IPS-NIHi7 (cell line): ENCODE results near the gene HOXB6.

Experiments used
- DNase-seq: peaks from one replicate; pipeline ENCODE4 v3.0.0; 2012; ENCODE audit warnings: mixed read lengths; ENCODE audit errors: extremely low spot score

The HOXB6 gene

DNA sequence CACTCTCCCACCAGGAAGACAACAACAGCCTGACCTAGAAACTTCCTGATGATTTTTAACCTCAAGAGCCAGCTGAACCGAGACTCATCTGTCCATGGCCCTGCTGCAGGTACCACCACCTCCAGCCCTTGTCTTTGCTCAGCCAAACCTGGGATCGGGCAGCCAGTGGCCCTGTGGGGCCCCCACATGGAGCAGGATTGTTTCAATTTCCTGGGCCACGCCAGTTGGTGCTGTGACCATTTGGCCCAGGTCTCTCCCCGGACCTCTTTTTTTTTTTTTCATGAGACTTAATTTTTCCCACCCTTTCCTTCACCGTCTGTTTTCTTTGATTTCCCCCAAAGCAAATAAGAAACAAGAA lies 51.6 kb downstream of the HOXB6 start:
- no peak for DNase-seq

DNA sequence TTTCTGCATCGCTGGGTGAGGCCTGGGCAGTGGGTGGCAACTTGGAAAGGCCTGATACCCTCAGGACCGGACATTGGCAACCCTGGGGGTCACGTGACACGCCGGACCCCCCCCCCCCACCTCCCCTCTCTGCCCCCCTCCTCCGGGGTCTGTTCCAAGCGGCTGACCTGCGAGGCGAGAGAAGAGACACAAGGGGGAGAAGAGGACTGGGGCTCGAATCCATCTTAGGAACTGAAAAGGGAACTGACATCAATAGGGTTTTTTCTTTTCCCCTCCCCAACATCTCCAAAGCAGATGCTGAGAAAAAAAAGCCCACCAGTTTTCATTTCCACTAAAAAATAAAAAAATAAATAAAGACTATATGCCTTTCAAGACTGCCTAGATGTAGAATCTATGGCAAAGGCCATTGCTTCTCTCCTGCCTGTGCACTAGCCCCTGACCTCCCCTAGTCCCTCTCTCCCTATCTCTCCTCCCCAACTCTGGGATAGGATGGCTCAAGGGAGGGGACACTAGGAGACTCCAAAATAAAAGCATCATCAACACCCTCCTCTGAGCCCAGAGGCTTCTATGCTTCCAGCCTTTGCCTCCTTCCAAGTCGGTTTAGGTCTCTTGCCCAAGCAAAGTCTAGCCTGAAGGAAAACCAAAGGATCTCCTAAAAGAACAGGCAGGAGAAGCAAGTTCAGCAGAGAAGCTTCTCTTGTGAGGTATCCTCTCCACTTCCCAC lies 52.2 kb downstream of the HOXB6 start:
- no peak for DNase-seq

DNA sequence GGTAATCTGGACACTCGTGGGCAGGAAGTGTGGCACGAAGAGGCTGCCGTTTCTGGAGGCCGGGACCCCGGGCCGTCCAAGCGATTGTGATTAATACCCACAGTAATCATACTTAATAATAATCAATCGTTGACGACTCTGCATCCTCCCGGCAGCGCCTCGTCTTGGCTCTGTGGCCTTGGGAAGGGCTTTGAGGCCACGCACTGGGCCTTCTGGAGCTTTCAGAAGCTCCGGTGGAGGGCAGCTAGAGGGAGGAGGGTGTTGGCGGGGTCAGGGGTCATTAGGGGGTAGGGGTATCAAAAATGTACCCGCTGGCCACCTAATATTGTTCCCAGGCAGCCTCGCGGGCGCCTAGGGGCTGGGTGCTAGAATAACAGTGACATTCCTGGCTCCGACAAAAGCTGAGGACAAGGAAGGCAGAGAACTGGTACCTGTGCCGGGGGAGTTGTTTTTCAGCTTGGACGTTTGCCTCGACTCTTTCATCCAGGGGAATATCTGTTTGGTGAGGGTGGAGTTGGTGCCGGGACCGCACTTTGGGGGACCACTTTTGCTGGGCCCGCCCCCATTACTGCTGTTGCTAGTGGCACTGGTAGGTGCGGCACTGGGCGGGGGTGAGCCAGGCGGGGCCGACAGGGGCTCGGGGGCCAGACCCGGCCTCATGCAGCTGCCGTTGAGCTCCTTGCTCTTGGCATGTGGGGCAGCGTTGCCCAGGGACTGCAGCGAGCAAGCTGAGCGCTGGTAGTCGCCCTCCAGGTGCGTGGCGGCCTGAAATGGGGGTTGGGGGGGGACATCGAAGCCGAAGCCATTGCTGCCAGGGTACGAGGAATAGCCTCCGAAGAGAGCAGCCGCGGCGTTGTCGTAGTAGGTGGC lies 53.0 kb downstream of the HOXB6 start:
- DNase-seq = no peak

DNA sequence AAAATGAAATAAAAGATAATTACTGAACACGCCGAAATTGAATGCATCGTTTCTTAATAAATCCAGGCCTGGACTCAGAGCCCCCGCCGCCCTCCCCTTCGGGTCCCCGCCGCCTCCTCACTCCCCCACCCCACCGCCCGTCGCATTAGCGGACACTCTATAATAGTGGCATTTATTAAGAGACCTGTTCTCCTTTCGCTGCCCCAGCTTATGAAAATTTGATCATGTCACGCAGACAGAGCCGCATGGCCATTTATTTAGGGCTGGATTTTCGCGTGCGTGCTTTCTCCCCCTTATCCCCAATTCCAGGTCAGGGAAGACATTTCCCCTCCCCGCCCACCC lies 53.6 kb downstream of the HOXB6 start:
- DNase-seq = no peak

DNA sequence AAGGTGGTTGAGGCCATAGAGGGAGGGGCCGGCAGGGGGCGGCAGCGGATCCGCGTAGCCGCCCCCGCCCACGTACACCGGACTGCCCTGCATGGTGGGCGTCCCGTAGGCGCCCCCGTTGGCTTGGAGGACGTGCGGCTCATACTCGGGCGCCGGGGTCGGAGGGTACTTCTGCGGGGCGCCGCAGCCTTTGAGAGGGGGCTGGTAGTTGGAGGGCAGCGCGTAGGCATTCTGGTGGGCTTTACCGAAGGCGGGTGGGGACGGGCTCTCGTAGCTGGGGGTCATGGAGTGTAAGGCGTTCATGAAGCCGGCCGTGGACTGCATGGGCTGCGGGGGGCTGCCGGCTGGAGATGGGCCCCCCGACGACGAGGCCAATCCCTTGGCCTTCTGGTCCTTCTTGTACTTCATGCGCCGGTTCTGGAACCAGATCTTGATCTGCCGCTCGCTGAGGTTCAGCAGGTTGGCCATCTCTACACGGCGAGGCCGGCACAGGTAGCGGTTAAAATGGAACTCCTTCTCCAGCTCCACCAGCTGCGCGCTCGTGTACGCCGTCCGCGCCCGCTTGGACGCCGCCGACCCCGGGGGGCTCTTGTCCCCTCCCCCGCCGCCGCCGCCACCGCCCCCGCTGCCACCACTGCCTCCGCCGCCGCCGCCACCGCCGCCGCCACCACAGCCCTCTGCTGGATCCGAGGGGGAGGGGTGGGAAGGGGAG lies 54.1 kb downstream of the HOXB6 start:
- DNase-seq = peak; percentile 68

DNA sequence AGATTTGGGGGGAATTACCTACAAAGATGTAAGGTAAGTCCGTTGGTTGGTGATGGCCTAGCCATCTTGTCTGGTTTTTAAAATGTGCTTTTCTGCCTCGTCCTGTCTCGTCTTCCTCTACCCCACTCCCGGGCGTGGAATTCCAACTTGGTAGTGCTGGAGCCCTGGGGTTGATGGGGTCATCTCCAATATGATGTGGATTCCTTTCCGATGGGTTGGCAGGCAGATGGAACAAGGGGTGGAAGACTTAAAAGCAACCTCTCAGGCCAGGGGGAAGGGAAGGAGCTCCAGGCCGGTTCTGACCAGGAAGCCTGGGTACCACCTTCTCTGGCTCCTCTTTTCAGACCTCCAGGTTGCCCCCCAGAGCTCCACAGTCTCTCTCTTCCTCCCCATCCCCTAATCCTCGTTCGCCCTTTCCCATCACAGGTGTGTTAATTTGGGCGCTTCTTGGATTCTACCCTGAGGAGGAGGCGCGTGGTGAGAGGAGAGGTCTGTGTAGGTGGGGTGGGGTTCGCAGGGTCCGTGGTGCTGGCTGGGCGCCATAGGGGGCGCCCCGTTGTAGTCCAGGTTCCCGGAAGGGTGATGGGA lies 54.8 kb downstream of the HOXB6 start:
- no peak for DNase-seq

DNA sequence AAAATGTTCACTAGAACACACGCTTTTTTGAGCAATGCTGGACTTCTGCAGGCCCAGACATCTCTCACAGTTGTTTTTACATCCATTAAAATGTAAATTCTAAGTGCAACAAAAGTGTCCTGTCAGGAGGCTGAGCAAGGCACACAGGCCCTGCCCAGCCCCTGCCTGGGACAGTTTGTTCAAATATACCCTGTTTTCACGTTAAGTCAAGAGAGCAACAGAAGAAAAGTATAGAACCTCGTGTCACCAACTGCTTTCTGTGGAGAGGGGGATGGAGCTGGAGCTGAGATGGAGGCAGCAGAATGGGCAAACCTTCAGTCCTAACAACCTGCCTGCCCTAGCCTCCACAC lies 55.5 kb downstream of the HOXB6 start:
- no peak for DNase-seq

DNA sequence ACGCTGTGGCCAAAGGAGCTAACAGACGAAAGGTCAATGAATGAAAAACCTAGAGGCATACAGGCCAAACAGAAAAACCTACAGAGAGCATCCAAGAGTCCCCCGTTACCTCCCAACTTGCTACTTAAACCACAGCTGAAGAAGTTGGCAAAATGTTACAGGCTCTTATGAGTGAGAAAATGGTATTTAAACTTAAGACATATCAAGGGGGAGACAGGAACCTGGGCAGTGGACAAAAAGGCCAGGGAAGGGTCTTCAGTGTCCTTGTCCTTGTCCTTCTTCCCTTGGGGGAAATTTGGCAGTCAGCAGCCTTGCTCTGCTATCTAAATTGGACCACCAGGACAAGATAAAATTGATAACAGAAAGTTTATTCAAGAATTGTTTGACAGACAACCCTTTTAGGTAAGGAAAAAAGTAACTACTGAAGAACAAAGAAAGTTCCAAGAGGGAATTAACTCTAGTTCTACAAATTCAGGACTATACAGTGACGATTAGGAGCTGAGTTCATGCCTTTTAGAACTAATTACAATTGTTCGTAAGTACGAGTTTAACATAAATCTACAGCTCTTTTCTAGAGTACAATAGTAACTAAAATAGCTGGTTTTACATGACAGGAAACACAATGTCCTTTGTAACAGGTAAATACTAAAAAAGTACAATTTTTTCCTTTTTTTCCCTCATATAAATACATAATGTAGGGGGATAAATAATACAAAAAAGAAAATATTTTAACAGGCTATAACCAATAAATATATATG lies 56.1 kb downstream of the HOXB6 start:
- DNase-seq = no peak

DNA sequence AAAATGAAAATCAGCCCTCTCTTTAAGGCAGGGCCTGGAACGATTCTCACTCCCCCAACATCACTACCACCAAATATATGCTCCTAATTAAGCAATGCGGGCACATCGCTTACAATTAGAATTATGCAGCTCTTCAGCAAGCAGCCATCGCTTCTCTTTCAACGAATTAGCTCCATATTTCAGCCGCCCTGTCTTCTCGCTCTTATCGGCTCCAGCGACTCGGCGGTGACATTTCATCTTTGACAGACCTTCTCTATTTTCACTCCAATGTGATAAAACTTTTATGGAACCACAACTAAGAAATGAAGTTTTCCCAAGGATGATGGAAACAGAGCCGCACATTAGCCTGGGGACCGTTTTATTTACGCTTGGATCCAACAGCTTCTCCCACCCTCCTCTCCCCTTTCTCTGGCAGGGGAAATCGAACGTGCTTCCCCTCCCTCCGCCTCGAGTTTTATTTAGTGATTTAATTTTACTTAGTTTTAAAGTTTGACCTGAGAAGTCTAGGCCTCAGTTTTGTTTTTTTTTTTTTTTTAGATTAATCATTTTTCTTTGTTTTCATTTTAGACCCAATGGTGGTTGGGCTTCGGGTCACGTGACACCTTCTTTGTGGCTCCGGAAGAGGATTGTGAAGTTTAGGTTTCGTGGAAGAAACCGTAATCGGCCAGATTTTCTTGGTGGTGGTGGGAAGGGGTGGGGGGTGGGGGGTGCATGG lies 56.8 kb downstream of the HOXB6 start:
- DNase-seq = no peak

DNA sequence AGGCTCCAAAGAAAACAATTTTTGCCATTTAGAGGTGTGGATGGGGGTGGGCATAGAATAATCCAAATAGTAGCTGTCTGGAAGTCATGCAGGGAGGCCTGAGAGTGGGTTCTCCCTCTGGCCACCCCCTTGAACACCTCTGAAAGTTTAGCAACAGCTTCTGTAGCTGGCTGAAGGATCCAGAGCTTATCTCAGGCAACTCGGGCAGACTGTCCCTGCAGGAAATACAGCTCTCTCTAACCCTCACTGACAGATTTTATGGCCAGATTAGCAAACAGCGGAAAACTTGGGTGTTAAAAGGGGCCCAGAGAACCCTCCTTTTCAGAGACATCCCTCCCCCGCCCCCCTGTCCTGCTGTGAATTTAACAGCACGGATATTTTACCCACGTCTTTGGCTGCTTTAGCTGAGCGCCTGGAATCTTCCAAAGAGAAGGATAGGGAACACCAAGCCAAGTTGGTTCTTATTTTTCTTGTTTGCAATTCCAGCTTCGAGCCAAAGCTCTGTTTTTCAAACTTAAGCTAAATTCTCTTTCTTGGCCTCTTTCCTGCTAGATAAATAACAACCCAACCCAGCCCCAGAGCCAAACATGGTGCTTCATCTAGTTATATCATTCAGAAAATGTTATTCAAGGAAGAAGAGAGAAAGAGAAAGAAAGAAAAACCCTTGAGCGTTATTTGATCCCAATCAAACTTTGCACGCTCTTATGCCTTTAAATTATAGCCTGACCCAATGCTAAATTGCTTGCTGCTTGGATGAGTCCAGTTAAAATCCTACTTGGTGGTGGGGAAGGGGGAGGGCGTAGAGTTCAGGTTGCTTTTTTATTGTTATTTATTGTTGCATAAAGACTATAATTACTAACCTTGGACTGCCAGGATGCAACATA lies 57.6 kb downstream of the HOXB6 start:
- no peak for DNase-seq

DNA sequence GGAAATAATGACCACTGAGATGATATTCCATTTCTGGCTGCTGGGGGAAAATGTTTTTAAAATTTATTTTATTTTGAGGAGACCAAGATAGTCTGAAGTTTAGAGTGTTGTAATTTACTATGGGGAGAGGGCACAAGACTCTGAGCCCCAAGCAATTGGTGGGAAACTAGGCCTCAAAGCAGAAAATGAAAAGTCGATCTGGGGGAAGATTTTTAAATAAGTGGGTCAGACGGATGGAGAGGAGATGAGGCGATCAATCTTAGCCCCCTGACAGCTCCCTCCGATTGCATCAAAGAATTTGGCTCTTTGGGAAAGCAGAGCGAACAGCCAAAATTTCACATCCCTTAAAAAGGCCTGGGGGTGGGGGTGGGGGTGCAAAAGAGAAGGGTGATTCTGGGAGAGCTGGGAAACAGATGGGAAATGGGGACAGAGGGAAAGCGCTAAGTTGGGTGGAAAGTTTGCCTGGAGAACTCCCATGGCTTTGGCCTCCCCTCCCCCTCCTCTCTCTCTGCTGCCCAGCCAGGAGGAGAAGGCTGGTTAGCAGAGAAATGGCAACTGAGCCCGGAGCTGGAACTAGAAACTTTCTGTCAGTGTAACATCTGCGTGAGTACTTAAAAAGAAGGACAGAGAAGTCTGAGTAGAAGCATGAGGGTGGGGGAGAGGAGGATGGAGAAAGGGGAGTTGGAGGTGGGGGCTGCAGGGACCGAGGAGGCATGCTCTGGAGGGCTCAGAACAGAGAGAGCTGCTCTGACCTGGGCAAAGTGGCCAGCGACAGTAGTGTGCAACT lies 58.5 kb downstream of the HOXB6 start:
- DNase-seq = no peak
